Uterus (tissue), 2 donors: Measurements from ENCODE around the gene THSD4.

Experiments
- CTCF ChIP-seq, 4 experiments: fragments of 200-600 bp in 2 of 4; fragments of 450-650 bp in 2 of 4; sonication (generic) in 2 of 4; IDR thresholded peaks; one replicate each; pipeline ENCODE4 v1.5.1; 2016 to 2019; ENCODE audit warnings: antibody characterized with exemption in 4 of 4, mild to moderate bottlenecking in 2 of 4, moderate library complexity in 1 of 4
- POLR2A ChIP-seq, 2 donors: fragments of 450-650 bp; IDR thresholded peaks; one replicate each; pipeline ENCODE4 v1.6.1; 2016; ENCODE audit warnings: antibody characterized with exemption in 2 of 2, mild to moderate bottlenecking in 1 of 2, moderate library complexity in 1 of 2

GRCh38 chr15:71338827-71339542, 223.7 kb downstream of the THSD4 start:
- TF ChIP-seq CTCF (IDR thresholded peaks at IDR 0.05) (no peak), POLR2A (IDR thresholded peaks at IDR 0.05) (no peak)
